HCEC 1CT (cell line): ENCODE results near the gene PLEKHA1.

ENCODE experiments used
- DNase-seq: peaks from one replicate; pipeline ENCODE4 v3.0.0-alpha.2; 2017

PLEKHA1 gene

DNA sequence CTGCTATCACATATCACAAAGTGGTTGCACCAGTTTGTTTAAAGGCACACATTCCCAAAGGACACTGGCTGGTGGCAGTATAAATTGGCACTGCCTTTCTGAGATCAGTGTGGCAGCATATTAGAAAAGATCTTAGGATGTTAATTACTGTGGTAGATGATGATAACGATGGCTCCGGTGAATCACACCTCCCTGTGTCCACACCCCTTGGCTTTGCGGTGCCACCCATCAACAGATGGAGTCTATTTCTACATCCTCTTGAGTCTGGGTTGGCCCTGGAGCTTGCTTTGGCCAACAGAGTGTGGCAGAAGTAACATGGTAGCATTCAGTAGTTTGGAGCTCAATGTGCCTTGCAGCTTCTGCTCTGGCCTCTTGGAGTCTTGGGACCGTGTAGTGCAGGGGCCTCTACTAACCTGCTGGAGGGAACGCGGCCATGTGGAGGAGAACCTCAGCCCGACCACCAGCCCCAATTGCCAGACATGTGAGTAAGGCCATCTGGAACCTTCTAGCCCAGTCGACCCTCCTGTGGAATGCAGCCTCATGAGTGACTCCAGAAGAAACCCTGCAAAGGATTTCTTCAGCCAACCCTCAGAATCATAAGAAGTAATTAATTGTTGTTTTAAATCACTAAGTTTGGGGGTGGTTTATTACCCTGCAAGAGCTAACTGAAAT is 27.2 kb upstream of the PLEKHA1 start:
- DNase-seq, result no peak

DNA sequence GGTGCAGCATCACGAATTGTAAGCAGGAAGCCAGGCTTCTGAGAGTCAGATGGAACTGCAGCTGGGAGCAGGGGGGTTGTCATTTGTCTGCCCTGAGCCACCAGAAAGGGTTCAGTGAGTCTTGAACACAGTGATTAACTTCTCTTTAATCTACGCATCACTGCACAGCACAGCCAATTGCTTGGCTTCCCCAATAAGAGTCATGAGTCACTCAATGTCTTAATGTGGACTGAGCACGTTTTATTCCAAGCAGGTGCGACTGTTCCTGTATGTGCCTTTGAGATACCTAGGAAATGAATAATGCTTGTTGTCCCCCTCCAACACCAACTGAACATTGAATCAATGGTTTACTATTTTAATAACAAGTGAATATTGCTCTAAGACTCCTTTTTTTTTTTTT is 26.0 kb upstream of the PLEKHA1 start:
- no peak for DNase-seq

DNA sequence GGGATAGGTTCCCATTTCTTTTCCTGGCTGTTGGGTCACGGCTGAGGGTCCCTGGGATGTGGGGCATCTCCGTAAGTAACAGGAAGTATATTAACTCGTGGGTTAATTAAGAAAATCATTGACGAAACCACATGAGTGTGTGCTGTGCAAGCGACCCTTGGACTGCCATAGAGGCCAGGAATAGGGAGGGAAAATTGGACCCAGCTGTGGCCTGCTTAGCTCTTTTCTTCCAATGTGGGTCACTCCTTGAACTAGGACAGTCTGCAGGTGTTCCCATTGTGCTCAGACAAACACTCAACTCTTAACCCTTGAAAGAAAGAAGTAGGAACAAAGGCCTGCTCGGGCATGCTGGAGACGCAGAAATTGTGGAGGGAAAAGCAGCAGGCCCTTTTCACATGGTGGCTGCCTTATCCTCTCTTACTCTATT is 25.6 kb upstream of the PLEKHA1 start:
- no peak for DNase-seq

DNA sequence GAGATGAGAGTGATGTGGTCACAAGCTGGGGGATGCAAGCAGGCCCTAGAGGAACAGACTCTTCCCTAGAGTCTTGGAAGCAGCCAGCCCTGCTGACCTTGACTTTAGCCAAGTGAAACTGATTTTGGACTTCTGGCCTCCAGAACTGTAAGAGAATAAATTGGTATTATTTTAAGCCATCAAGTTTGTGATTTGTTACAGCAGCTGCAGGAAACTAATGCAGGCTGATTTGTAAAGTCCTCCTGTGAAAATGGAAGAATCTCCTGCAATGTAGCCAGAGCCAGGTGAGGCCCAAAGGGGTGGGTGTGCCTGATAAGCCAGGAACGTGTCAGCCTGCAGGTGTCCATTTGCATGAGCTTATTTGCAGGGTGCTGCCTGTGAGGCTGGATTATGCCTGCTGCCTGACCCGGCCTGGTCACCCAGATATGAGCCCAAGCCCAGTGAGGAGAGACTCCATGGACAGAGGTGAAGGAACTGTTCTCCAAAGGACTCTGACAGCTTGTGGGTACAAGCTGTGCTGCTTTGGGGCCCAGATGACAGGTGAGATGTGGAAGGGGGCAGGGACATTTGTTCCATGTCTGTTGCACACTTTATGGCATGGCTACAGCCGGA is 24.6 kb upstream of the PLEKHA1 start:
- no peak for DNase-seq

DNA sequence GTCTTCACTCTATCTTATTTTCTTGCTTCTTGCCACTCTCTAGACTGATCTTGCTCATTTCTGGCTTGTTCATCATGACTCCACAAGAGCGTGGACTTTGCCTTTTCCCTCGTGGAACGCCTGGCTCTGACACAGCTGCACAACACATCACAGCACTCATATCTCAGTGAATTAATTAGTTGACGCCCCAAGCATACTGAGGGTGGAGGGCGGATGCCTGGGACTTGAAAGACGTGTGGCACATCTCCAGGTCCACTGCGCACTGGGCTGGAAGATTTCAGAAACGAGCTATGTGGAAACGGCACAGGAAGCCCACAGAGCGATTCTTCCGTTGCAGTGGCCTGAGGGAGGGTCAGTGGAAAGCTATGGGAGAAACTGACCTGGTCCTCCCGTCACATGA is 23.6 kb upstream of the PLEKHA1 start:
- no peak for DNase-seq

DNA sequence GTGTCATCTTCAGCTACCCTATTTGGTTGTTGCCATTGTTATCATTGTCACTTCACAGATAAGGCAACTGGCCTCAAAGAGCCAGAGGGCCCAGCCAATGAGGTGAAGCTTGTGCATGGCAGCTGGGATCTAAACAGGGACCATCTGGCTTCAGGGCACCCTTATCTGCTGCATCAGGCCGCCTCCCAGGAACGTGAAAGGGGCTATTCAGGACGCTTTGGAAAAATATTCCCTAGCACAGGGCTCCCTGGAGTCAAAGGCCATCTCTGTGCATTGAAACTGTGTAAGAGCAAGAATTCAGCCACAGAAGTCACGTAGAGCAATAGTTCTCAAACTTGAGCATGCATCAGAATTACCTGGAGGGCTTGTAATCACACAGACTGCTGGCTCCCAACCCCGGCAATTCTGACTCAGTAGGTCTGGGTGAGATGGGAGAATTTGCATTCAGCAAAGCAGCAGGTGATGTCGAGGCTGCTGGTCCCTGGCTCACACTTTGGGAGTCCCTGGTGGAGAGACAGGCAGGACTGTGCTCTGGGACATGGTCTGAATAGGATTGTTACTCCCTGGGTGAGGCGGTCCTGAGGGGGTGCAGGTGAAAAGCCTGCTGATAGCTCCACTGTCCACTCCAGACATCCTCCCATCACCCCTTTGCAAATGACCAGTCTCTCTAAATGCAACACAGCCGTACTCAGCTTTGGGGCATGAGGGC is 21.5 kb upstream of the PLEKHA1 start:
- no peak for DNase-seq

DNA sequence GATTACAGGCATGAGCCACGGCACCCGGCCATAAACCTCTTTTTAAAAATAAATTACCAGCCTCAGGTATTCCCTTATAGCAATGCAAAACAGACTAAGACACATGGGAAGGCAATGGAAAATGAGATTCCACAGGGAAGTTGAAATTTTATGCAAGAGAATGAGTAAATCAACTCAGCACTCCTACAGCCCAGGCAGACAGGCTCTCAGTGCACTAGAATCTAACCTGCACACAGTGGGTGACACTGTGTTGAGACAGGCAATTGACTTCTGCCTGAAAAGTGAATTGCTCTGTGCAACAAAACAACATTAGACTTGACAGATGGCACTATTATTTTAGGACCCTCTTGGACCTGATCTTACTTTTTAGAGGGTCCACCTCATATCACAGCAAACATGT is 20.1 kb upstream of the PLEKHA1 start:
- DNase-seq, result no peak

DNA sequence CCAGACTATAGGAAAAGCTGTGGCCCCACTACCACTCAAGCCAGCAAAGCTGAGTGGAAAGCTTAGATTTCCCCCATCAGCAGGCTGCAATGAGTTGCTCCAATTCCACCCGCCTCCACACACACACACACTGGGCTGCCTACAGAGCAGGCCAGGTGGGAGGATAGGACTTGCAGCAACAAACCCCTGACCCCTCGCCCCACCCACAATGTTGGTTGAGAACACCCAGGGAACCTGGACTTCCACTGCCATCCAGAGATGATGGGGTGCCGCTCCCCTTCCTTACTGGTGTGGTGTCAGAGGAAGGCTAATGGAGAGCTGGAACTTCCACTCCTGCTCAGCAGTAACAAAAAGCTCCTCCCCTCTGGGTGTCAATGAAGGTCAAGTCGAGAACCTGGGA is 16.8 kb upstream of the PLEKHA1 start:
- no peak for DNase-seq

DNA sequence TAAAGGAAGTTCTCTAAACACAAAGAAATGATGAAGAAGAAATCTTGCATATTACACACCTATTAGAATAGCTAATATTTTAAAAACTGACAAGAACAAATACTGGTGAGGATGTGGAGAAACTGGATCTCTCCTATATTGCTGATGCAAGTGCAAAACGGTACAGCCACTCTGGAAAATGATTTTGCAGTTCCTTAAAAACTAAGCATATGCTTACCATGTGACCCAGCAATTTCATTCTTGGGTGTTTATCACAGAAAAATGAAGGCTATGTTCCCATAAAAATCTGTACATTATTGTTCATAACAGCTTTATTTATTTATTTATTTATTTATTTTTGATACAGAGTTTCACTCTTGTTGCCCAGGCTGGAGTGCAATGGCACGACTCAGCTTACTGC is 14.9 kb upstream of the PLEKHA1 start:
- DNase-seq, result no peak

DNA sequence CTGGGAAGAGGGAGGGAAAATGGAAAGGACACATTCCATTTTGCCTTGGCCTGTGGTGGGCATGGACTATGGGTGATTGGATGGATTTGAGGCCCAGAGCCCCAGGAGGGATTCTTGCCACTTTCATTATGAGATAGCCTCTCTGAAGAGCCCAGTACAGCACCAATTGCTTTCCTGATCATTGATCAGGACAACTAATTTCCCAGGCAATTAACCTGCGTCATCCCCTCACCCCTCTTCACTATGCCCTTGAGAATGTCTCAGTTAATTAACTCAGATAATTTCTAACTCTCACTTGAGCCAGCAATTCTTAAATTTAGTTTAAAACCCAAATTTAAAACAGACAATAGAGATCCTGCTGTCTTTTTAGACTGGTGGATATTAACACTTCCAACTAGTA is 13.5 kb upstream of the PLEKHA1 start:
- no peak for DNase-seq

DNA sequence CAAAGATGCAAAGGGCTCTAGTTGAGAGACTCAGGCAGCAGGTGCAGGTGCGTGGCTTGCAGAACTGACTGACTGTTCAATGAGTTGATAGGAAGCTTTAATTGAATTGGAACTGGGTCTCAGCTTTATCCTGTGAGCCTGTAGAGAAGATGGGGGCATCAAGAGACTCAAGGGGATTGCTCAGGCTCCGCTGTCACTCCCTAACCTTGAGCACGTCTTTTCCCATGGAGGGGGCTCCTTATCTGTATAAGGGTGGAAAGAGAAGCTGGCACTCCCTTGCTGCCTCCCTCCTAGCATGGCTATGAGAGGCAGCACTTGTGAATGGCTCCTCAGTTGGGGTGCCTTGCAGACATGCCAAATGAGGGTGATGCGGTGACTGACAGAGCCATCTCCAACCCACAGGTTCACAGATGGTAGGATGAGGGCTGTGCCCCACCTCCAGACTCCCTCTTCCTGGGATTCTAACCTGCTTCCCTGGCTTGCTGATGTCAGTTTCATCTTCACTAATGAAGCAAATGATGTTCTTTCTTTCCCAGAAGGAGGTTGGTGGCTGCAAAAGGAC is 12.4 kb upstream of the PLEKHA1 start:
- DNase-seq, result no peak

DNA sequence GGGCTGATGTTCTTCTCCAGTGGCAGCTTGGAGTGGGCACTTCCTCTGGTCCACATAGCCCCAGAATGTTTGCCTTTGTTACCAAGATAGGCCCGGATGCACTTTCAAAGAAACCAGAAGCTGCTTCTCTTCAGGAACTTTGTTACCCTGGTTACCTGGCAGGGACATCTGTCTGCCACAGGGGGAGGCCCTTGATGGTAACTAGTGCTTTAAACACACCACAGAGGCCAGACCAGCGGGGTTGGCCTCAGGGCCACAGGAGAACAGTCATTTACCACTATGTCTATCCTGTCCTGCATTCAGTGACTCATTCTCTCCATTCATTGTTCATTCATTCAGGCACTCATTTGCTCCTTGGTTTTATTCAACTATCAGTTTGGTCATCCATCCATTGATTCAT is 11.9 kb upstream of the PLEKHA1 start:
- DNase-seq, result no peak

DNA sequence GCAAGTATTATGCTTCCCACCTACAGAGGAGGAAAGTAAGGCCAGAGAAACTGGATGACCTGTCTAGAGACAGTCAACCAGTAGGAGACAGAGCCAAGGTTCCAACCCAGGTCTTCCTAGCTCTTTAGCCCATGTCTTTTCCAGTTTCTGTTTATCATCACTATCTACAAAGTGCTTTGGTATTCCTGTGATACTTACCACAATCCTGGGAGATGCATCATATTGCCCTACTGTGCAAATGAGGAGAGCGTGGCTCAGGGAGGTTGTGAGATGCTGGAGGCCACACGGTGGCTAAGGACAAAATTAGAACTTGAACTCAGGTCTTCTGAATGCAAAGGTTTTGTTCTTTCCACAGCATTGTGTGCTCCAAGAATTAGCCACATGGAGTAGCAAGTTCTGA is 11.2 kb upstream of the PLEKHA1 start:
- DNase-seq, result peak; percentile 6

DNA sequence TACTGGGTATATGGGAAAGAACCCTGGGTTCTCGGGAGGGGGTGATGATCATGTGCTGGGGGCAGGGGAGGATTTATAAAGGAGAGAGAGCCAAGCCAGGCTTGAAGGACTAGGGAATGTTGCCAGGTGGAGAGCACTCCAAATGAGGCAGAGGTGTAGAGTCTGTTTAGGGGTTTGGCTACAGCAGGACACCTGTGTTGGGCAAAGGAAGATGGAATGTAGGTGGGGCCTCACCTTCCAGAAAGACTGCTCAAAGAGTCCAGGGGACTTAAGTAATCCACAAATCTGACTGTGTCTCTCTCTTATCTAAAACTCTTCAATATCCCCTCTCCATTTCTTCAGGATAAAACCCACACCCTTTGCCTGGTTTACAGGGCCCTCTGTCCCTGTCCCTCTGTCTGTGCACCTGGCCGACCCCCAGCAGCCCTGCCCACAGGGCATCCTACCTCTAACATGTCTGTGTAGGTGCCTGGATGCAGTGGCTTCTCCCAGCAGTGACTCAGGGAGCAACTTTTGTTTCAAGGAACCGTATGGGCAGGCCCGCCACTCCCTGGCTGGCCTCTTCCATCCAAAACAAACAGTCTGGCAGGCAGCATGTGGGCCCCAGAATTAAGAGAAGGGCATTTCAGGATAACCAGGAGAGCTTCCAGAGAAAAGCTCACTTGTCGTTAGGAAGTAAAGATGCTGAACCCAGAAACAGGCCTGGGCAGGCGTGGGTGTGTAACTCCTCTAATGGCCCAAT is 10.6 kb upstream of the PLEKHA1 start:
- DNase-seq, result no peak

DNA sequence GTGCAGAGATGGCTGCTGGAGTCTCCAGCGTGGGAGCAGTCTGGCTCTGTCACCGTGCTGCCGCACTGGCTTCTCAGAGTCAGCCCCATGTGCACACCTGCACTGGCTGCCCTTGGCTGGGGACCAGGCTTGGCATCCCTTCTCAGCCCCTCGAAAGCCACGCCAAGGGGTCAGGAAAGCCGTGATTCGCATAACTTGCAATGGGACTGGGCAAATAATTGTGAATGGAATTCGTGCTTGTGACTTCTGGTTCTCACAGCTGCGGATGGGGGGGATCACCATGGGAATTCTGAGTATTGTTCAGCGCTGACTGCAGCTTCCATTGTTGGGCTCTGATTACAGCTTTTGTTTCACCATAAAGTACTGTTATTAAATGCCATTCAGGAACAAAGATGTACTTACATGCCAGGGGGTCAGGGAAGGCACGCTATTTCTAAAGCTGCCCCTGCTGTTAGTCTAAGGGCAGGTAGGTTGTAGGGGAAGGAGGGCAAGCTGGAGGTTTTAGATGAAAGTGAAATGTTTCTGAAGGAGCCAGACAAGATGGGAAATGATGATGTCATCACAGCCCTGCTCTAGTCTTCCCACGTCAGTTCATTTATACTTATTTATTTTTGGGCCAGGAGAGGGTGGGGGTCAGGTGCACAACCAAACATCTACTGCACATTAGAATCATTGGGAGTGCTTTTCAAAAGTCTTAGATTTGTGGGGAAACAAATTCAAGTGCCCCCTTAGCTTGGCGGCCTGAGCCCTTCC is 5.8 kb upstream of the PLEKHA1 start:
- DNase-seq, result no peak

DNA sequence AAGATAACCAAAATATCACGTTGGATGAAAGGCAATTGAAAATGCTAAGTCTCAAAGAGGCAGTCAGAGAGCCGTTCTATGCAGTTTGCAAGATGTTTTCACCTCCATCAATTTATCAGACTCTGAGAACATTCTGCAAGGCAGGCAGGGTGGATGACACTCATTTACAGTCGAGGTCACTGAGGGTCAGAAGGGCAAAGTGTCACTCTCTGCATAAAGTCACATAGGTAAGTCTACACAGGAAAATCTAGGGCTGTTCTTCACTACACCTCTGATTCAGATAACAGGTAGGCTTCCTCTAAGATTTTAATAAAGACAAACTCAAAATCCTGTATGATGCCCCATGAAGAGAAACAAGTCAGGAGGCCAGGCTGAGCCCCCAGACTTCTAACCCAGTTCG is 1.4 kb upstream of the PLEKHA1 start:
- no peak for DNase-seq

DNA sequence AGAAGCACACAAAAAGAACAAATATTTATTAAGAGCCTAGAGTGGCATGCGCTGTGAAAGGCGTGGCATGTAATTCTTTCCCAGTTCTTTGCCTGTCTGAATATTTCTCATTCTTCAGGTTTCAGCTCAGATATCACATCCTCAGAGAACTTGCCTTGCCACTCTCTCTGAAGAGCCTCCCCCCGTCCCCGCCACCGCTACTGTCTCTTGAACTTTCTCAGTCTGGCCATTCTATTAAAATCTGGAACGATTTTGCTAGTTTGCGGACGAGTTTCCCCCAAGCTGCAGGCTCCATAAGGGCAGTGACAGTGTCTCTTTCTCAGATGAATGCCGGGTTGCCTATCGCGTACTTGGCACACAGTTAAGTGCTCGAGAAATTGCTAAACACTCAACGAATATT is 787 bp upstream of the PLEKHA1 start:
- peak; percentile 7 for DNase-seq

DNA sequence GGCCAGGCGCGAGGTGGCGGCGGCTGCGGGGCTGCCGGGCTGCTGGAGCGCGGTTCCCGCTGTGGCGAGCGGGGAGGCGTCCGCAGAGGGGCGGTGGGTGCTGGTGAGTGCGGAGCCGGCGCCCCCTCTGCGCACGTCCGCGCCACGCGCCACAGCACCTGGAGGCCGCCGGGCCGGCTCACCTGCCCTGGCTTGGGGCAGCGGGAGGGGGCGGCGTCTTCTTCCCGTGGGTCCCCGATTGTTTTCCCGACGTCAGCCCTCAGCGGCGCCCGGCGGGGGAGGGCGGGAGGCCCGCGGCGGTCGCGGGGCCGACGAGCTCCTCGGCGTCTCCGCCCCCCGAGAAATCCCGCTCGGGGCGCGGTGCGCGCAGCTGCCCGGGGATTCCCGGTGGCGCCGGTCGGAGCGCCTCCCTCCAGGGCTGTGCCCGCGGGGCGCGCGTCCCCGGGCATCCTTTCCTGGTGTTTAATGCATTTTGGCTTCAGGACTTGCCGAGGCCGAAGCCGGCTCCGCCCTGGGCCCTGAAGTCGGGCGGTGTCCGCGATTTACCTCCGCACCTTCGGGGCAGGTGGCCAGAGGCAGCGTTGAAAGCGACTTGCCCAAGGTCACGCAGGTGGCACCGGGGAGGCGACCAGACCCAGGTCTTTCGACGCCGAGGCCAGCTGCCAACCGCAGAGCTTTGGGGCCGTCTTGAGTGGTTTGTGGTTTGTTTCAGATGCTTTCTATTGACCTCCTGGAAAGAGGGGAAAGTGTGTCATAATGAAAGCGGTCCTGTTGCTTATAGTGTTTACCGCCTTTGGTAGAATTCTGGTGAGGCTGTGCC is 561 bp downstream of the PLEKHA1 start:
- peak; percentile 53 for DNase-seq

DNA sequence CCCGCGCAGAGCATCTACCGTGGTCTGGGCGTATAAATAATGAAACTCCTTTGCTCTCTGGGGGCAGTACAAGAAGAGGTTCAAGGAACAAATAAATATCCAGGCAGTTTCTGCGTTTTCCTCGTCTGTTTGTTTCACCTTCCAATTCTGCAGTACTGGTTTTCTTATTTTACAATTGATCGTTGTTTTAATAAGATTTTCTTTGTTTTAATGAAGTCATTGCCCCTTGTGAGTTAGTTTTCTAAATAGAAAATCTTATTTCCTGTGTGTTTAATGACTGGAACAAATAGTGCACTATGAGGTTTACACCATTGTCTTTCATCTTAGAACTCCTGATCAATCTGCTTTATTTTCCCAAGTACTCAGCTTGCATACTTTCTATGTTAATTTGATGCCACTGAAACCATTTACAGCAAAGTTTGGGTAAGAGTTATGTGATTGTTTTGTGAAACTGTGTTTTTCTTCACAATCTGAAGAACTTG is 1.2 kb downstream of the PLEKHA1 start:
- no peak for DNase-seq

DNA sequence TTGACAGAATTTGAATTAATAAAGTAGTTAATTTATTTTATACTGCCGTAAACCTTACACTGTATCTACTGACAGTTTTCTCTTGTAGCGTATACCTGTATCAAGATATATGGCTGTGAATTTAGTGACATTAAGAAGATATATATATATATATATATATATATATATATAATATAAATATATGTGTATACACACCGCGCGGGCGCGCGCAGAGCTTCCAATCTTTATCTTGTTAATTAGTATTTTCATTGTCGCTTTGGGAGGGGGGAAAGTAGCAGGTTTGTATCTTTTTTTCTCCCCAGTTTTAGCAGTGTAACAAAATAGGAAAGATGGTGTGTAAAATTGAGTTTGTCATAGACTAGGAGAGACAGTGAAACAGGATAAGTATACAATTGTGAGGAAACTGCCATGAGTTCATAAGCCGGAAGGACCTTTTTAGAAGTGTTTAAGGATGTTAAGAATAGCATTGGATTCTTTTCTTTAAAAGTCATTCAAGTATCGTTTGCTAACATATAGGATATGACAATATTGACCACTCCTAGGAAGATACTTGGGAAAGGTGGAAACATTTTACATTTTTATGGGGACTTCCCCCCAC is 2.0 kb downstream of the PLEKHA1 start:
- no peak for DNase-seq

DNA sequence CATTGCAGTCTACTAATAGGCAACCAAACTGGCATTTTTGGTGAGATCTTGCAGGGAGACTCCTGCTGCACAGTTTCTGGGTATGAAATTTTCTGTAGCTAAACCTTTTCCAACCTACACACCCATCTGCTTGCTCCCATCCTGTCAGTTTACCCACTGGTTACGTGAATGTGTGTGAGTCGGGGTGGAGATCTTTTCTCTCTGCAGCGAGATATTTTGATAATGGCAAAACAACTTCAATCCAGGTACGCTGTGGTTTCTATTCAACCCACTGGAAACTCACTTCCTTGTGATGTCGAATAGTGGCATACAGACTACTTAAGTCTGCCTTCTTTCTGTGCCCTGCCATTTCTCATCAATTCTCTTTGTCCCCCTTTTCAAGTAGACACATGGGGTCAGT is 4.5 kb downstream of the PLEKHA1 start:
- DNase-seq, result no peak
